GM18861 (cell line): ENCODE results near the gene RASL12.

ENCODE experiments used
- ATAC-seq: cut with Tn5 transposase; IDR thresholded peaks from one replicate; pipeline ENCODE4 v1.9.1; 2021; ENCODE audit not compliant: unreplicated experiment

RASL12 gene

GRCh38 chr15:65092911-65093792, 25.4 kb upstream of the RASL12 start:
- ATAC-seq = no peak

DNA sequence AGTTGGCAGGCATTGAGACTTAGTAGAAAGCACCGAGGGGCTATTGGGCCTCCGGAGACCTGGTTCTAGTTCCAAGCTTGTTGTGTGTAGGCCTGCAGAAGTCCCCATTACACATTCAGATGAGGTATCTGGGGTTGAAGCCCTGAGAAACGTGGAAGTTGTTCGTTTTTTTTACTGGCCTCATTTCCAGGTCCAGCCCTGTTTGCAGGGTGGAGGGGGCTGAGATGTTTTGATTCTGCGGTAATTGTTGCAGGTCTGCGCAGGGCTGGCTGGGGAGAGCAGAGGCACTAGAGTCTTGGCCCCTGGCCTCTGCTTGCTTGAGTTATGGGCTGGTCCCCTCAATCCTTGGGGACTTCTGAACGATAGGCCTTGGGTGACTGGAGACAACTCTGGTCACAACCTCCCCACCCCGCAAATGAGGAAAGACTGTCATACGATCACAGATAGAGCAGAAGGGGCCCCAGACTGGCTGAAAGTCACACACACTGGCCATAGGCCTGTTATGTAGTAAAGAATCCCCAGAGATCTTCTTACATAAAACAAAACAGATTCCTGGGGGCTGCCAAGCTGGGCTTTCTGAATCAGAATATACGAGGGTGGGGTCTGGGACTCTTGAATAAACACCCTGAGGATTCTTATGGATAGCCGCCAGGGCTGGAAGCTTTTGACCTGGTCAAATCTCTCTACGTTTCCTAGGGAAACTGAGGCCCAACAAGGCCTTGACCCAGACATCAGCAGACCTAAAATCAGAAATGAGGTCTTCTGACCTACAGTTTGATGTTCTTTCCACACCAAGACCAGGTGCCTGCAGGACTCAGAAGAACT, 24.4 kb upstream of the RASL12 start:
- no peak for ATAC-seq

- no peak for ATAC-seq
Observed at GRCh38 chr15:65089206-65089824, 21.5 kb upstream of the RASL12 start.

DNA sequence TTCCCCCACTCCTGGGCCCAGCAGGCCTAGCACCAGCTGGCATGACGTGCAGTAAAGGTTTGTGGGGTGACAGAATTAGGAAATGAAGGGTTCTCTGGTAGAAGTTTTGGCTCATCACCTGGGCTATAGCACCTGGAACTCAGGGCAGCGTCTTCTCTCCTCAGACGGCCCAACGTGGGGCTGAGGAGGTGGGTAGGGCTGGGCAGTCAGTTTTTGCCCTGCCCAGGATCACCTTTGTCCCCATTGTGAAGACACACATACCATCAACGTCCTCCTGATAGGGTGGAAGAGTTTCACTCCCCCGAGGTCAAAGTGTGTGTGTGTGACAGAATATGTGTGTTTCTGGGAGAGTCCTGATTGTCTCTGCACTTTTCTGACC, 20.8 kb upstream of the RASL12 start:
- ATAC-seq = no peak

DNA sequence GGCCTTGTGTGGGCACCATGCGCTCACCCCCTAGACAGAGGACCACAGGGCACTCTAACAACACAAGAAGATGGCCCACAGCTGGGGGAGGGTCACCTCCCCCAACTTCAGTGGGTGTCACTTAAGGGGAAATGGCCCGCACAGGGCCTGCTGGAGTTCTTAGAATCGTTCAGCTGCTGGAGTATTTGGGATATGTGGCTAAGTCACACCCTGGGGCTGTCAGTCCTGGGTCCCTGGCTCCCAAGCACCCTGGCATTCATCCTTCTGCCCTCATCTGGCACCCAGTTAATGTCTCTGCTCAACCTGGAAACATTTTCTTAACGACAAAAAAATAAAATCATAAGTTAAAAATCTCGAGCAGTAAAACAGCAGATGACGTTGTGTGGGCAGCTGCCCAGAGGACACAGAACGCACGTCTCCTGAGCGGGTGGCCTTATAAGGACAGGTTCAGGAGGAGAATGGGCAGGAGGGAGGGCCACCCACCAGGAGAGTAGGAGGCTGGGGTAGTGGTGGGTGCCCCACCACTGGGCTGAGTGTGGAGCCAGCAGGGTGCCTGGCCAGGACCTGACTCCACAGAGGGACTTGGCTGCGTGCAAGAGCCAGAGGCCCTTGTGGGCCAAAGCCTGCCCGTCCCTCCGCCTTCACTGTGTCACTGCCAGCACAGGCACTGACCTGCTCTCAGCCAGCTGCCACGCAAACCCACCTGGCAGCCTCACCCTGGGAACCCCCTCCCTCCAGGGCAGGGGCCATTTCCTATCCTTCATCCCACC, 20.3 kb upstream of the RASL12 start:
- ATAC-seq = no peak

DNA sequence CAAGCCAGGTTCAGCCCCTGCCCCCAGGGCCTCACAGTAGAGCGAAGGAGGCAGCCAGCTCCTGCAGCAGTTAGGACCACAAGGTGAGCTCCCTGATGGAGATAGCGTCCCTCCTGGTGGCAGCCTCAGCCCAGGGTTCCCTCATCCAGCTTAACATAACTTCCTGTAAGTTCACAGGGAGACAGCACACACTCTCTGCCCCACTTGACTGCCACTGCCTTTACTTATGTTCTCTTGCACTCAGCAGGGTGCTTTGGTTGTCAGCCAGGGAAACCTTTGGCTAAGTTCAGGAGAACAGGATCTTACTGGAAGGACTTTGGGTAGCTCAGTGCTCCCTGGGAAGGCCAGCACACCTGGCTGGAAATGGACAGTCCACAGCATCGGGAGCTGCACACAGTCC, 19.6 kb upstream of the RASL12 start:
- no peak for ATAC-seq

DNA sequence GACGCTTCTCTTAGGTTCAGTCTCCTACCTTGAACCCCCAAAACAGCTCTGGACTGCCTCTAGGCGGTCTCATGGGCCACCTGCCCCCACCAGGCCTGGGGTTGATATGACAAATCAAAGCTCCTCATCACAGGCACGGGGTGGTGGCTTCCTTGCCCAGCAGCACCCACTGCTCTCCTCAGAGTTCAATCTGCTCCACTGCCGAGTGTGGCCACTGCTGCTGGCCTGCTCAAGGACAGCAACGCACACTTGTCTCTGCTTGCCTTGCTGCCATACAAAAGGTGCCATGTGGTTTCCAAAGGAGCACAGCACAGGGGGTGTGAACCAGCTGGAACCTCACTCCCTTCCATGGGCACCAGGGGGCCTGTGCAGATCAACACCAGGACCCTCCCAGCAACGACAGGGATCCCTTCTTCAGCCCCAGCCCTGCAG, 18.9 kb upstream of the RASL12 start:
- ATAC-seq = no peak

- no peak for ATAC-seq
Observed at GRCh38 chr15:65085990-65086679, 18.3 kb upstream of the RASL12 start.

DNA sequence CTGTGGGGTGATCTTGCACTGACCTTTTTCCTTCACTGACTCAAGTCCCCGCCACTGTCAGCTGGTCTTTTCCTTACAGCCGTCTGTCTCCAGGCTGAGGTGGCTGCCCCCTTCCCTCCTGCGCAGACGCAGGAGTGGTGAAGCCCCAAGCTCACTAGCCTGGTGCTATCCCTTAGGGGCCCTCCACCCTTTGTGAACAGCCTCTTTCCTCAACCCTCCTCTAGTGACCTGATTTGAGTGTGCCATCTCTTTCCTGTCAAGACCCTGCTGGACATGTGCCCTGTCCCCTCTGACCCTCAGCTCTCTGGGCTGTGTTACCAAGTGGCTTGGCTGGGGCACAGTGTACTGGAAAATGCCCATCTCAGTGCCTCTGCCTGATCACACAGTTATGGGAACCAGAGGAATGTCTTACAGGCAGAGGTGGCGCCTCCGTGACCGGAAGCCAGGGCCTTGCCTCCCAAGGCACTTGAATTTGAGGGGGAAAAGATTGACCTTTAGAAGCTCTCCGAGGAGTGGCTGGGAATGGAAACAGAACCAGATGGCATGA, 17.5 kb upstream of the RASL12 start:
- no peak for ATAC-seq

GRCh38 chr15:65084500-65085206, 16.9 kb upstream of the RASL12 start:
- no peak for ATAC-seq

DNA sequence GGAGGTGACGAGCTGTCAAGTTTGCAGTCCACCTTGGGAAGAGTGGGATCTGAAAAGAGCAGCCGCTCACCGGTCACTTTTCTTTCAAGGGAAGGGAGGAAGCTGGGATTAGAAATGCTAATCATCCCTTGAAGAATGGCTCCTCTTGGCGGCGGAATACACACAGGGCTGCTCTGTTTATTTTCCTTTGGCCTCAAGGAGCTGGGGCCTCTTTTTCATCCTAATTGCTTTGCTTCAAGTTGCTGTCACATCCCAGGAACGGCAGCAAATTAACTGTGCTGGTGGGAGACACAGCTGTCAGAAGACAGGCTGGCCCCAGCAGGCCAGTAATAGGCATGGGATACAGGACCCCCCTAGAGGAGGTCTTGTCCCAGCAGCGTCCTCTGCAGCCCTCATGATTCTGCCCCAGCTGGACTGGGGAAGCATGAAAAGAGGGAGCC, 15.5 kb upstream of the RASL12 start:
- no peak for ATAC-seq

DNA sequence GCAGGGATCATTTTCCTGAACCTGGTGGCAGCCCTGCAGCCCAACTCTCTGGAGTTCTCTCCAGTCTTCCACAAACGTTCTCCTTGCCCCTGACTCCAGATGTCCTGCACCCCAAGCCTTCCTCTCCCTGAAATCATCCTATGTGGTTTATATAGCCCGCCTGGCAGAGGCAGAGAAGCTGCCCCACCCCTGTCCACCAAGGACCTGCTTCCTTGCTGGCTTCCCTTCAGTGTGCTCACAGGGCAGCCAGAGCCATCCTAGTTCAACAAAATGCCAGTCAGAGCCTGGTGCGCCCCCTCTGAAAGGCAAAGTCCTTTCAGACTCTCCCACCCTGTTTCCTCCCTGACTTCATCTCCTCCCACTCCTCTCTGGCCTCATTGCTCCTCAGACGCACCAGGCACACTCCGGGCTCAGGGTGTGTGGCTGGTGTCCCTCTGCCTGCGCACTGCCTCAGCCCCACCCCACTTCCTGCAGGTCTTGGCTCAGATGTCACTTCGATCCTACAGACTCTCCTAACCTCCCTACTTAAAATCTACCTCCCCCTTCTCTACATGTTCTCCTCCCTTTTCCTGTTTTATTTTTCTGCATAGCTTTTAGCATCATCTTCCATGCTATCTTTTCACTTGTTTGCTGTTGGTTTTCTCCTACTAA, 14.6 kb upstream of the RASL12 start:
- ATAC-seq = no peak

GRCh38 chr15:65081758-65082157, 14.0 kb upstream of the RASL12 start:
- ATAC-seq = no peak

- ATAC-seq = no peak
Observed at GRCh38 chr15:65081270-65081669, 13.5 kb upstream of the RASL12 start.

- no peak for ATAC-seq
Observed at GRCh38 chr15:65079580-65079979, 11.8 kb upstream of the RASL12 start.

- no peak for ATAC-seq
Observed at GRCh38 chr15:65077981-65078352, 10.2 kb upstream of the RASL12 start.

DNA sequence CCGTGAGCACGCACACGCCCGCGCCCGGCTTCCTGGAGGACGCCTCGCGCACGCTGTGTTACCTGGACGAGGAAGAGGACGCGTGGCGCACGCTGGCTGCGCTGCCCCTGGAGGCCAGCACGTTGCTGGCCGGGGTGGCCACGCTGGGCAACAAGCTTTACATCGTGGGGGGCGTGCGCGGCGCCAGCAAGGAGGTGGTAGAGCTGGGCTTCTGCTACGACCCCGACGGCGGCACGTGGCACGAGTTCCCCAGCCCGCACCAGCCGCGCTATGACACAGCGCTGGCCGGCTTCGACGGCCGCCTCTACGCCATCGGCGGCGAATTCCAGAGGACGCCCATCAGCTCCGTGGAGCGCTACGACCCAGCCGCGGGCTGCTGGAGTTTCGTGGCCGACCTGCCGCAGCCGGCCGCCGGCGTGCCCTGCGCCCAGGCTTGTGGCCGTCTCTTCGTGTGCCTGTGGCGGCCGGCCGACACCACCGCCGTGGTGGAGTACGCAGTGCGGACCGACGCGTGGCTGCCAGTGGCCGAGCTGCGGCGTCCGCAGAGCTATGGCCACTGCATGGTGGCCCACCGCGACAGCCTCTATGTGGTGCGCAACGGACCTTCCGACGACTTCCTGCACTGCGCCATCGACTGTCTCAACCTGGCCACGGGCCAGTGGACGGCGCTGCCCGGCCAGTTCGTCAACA, 9.6 kb upstream of the RASL12 start:
- no peak for ATAC-seq
